K562 (cell line): Measurements from ENCODE around the gene SNX27. TPM values are rescaled to one million over a fixed set of nuclear protein-coding genes. Genes with fewer than 3 reads are reported as not detected.

ENCODE experiments used
- BRCA1 ChIP-seq, 2 experiments: fragments of 450-650 bp in 1 of 2; sonication (generic) in 1 of 2; formaldehyde crosslinking in 1 of 2; IDR thresholded peaks; 2 replicates each; pipeline versions ENCODE4 v1.5.0 to v1.6.1; 2017 to 2020; ENCODE audit warnings: mild to moderate bottlenecking in 1 of 2, missing genetic modification reagents in 1 of 2
- HNRNPH1 ChIP-seq: fragments of 200-400 bp; formaldehyde crosslinking; optimal IDR thresholded peaks from 2 replicates; pipeline ENCODE3; 2017; ENCODE audit warnings: low read depth, mild to moderate bottlenecking, low read length, moderate library complexity
- L3MBTL2 ChIP-seq: fragments of 450-650 bp; IDR thresholded peaks from 2 replicates; pipeline ENCODE4 v1.6.1; 2016; ENCODE audit warnings: mild to moderate bottlenecking, moderate library complexity
- POLR3G ChIP-seq: IDR thresholded peaks from 2 replicates; pipeline ENCODE4 v1.6.1; 2011; ENCODE audit not compliant: insufficient read length, insufficient replicate concordance; ENCODE audit errors: extremely low read depth
- THRAP3 ChIP-seq: fragments of 450-650 bp; IDR thresholded peaks from 2 replicates; pipeline ENCODE4 v1.6.1; 2016; ENCODE audit warnings: mild to moderate bottlenecking, inconsistent platforms, borderline replicate concordance
- ZFP30 ChIP-seq: fragments of 250-450 bp; sonication (Bioruptor Pico); IDR thresholded peaks from 2 replicates; pipeline ENCODE4 v1.8.0; 2022; ENCODE audit warnings: moderate library complexity, mild to moderate bottlenecking, inconsistent platforms, borderline replicate concordance
- ZKSCAN8 ChIP-seq: fragments of 200-800 bp; sonication (Bioruptor generic); IDR thresholded peaks from 2 replicates; pipeline ENCODE4 v1.6.1; 2016; ENCODE audit warnings: missing genetic modification characterization, missing compliant biosample characterization
- ZNF165 ChIP-seq: fragments of 250-450 bp; sonication (Bioruptor Pico); IDR thresholded peaks from 2 replicates; pipeline ENCODE4 v1.4.0; 2020; ENCODE audit warnings: borderline replicate concordance
- ZNF695 ChIP-seq: fragments of 450-650 bp; formaldehyde crosslinking; IDR thresholded peaks from 2 replicates; pipeline ENCODE4 v1.4.0; 2020; ENCODE audit warnings: mild to moderate bottlenecking, moderate library complexity
- polyA plus RNA-seq, 8 experiments: library from polyadenylated mRNA; depleted of rRNA in 4 of 8; stranded (reverse) in 5 of 8; unstranded in 3 of 8; fragments of >200 nt; fragmentation: Nextera tagmentation in 2 of 8; fragmentation: Illumina TruSeq in 1 of 8; extraction: Ambion mirVana in 2 of 8; extraction: Trizol in 1 of 8; gene quantifications; 2 replicates each; pipeline versions ENCODE4 v1.2.1 to v1.2.3, GENCODE V29; 2011 to 2014; ENCODE audit warnings: inconsistent platforms in 1 of 8, missing spikeins in 1 of 8
- total RNA-seq, 7 experiments: library from RNA; depleted of rRNA in 6 of 7; stranded (reverse); fragments of >200 nt in 6 of 7; fragmentation: Illumina TruSeq in 2 of 7; extraction: Trizol in 2 of 7; gene quantifications; 2 replicates each; pipeline versions ENCODE4 v1.2.1 to v1.2.3, GENCODE V29; 2011 to 2021; ENCODE audit warnings: low replicate concordance in 1 of 7
- TF ChIP-seq, protein P1 (sequence below), 2 experiments: fragments of 450-650 bp; IDR thresholded peaks; 2 replicates each; pipeline ENCODE4 v1.6.1; 2016; ENCODE audit warnings: mild to moderate bottlenecking in 2 of 2, borderline replicate concordance in 1 of 2, low read depth in 1 of 2, moderate library complexity in 1 of 2
- TF ChIP-seq, protein P2 (sequence below): fragments of 450-650 bp; IDR thresholded peaks from 2 replicates; pipeline ENCODE4 v1.6.1; 2016; ENCODE audit warnings: low read depth

The SNX27 gene
- total and polyA plus RNA-seq, 9 of the 15 experiments (the other 6 are each of a cell fraction or from before 2014, with no cell fraction given) = 4.5 to 18.7 (median 10.1) TPM

DNA sequence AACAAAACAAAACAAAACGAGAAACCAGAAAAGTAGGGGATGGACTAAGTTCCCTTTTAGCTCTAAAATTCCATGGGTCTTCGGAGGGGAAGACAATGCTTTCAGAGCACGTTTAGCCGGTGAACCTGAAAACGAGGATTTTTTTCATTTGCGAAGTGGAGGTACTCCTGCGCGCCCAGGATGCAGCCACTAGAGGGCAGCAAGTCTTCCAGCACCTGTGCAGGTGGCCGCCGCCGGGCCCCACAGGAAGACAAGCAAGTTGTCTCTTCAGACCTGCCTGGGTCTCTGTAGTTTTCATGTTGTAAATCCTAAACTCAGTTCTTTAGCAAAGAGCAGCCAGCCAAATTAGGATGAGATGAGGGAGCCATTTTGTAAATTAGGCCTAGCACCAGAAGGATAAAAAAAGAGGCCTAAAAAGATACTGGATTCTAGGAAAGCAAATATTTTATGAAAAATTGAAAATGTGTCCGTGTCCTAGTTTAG is 17.7 kb upstream of the SNX27 start (continued):
- TF ChIP-seq, protein P1, sequence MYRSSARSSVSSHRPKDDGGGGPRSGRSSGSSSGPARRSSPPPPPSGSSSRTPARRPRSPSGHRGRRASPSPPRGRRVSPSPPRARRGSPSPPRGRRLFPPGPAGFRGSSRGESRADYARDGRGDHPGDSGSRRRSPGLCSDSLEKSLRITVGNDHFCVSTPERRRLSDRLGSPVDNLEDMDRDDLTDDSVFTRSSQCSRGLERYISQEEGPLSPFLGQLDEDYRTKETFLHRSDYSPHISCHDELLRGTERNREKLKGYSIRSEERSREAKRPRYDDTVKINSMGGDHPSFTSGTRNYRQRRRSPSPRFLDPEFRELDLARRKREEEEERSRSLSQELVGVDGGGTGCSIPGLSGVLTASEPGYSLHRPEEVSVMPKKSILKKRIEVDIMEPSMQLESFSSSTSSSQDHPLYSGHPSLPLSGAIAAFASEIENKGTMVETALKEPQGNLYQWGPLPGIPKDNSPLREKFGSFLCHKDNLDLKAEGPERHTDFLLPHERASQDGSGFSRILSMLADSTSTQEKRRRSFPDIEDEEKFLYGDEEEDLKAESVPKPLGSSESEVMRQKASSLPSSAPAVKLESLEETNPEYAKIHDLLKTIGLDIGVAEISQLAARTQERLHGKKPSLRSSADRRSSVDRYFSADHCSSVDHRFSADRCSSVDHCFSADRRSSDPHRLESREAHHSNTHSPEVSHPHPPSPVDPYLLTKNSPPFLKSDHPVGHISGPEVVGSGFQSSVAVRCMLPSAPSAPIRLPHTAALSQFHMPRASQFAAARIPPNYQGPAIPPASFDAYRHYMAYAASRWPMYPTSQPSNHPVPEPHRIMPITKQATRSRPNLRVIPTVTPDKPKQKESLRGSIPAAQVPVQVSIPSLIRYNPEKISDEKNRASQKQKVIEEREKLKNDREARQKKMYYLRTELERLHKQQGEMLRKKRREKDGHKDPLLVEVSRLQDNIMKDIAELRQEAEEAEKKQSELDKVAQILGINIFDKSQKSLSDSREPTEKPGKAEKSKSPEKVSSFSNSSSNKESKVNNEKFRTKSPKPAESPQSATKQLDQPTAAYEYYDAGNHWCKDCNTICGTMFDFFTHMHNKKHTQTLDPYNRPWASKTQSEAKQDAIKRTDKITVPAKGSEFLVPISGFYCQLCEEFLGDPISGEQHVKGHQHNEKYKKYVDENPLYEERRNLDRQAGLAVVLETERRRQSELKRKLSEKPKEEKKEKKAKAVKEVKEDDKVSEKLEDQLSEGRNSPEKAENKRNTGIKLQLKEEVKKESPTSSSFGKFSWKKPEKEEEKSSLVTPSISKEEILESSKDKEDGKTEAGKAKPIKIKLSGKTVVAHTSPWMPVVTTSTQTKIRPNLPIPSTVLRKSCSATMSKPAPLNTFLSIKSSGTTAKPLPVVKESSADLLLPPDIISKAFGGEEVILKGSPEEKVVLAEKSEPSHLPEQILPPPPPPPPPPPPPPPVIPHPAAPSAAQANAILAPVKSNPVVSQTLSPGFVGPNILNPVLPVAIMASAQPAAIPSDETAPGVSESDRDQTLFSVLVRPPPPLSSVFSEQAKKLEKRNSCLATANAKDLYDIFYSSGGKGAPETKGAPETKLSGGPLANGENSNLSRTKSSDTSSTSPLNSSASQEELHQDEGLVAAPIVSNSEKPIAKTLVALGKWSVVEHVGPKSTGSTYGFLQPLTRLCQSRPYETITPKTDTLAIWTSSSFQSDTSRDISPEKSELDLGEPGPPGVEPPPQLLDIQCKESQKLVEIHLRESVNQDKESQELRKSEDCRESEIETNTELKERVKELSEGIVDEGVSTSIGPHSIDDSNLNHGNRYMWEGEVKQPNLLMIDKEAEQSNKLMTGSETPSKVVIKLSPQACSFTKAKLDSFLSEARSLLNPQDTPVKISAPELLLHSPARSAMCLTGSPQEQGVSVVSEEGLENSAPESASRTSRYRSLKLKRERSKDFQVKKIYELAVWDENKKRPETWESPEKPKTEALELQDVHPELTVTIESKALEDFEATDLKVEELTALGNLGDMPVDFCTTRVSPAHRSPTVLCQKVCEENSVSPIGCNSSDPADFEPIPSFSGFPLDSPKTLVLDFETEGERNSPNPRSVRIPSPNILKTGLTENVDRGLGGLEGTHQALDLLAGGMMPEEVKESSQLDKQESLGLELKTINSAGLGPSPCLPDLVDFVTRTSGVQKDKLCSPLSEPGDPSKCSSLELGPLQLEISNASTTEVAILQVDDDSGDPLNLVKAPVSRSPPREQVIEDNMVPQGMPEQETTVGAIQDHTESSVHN (IDR thresholded peaks at IDR 0.05; ENCODE audit: borderline replicate concordance in 1 of 2, low read depth in 1 of 2) = no peak
- TF ChIP-seq POLR3G (no peak), L3MBTL2 (0 out of 2 replicates have a peak, but pooled peaks have one; percentile 28), ZKSCAN8 (CRISPR knock-in tag) (no peak), BRCA1 (IDR thresholded peaks at IDR 0.05) (no peak), BRCA1 (CRISPR knock-in tag; IDR thresholded peaks at IDR 0.05) (no peak), HNRNPH1 (no peak), ZNF695 (CRISPR knock-in tag) (no peak), ZFP30 (CRISPR knock-in tag) (no peak), ZNF165 (CRISPR knock-in tag) (no peak), THRAP3 (no peak)
- TF ChIP-seq, protein P2, sequence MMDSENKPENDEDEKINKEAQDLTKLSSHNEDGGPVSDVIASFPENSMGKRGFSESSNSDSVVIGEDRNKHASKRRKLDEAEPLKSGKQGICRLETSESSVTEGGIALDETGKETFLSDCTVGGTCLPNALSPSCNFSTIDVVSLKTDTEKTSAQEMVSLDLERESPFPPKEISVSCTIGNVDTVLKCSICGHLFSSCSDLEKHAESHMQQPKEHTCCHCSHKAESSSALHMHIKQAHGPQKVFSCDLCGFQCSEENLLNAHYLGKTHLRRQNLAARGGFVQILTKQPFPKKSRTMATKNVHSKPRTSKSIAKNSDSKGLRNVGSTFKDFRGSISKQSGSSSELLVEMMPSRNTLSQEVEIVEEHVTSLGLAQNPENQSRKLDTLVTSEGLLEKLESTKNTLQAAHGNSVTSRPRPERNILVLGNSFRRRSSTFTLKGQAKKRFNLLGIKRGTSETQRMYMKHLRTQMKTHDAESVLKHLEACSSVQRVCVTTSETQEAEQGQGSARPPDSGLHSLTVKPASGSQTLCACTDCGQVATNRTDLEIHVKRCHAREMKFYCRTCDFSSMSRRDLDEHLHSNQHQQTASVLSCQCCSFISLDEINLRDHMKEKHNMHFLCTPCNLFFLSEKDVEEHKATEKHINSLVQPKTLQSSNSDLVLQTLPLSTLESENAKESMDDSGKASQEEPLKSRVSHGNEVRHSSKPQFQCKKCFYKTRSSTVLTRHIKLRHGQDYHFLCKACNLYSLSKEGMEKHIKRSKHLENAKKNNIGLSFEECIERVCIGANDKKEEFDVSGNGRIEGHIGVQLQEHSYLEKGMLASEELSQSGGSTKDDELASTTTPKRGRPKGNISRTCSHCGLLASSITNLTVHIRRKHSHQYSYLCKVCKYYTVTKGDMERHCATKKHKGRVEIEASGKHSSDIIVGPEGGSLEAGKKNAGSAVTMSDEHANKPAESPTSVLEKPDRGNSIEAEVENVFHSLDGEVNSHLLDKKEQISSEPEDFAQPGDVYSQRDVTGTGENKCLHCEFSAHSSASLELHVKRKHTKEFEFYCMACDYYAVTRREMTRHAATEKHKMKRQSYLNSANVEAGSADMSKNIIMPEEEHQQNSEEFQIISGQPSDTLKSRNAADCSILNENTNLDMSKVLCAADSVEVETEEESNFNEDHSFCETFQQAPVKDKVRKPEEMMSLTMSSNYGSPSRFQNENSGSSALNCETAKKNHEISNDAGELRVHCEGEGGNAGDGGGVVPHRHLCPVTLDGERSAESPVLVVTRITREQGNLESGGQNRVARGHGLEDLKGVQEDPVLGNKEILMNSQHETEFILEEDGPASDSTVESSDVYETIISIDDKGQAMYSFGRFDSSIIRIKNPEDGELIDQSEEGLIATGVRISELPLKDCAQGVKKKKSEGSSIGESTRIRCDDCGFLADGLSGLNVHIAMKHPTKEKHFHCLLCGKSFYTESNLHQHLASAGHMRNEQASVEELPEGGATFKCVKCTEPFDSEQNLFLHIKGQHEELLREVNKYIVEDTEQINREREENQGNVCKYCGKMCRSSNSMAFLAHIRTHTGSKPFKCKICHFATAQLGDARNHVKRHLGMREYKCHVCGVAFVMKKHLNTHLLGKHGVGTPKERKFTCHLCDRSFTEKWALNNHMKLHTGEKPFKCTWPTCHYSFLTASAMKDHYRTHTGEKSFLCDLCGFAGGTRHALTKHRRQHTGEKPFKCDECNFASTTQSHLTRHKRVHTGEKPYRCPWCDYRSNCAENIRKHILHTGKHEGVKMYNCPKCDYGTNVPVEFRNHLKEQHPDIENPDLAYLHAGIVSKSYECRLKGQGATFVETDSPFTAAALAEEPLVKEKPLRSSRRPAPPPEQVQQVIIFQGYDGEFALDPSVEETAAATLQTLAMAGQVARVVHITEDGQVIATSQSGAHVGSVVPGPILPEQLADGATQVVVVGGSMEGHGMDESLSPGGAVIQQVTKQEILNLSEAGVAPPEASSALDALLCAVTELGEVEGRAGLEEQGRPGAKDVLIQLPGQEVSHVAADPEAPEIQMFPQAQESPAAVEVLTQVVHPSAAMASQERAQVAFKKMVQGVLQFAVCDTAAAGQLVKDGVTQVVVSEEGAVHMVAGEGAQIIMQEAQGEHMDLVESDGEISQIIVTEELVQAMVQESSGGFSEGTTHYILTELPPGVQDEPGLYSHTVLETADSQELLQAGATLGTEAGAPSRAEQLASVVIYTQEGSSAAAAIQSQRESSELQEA = no peak
